NT2/D1 (cell line): ENCODE results near the gene ZFP62.

ENCODE experiments used
- DNase-seq: peaks from one replicate; pipeline ENCODE4 v3.0.0-alpha.2; 2011; ENCODE audit warnings: low read depth, low spot score
- H3K27me3 ChIP-seq: 2 replicates; pipeline ENCODE4 v1.6.0; 2011; ENCODE audit warnings: mild to moderate bottlenecking; ENCODE audit not compliant: insufficient read length, insufficient read depth
- H3K36me3 ChIP-seq: 2 replicates; pipeline ENCODE4 v1.6.1; 2011; ENCODE audit warnings: mild to moderate bottlenecking, low read length, mixed read lengths; ENCODE audit not compliant: insufficient read depth, insufficient read length
- H3K4me1 ChIP-seq: 2 replicates; pipeline ENCODE4 v1.5.1; 2011; ENCODE audit not compliant: insufficient read depth, insufficient read length
- H3K4me3 ChIP-seq: 2 replicates; pipeline ENCODE4 v1.5.1; 2011; ENCODE audit warnings: low read depth; ENCODE audit not compliant: insufficient read length
- H3K9ac ChIP-seq: 2 replicates; pipeline ENCODE4 v1.6.0; 2011; ENCODE audit warnings: low read depth; ENCODE audit not compliant: insufficient read length
- H3K9me3 ChIP-seq: 2 replicates; pipeline ENCODE4 v1.5.1; 2011; ENCODE audit warnings: mild to moderate bottlenecking, low read length; ENCODE audit not compliant: insufficient read depth
- SUZ12 ChIP-seq: IDR thresholded peaks from 2 replicates; pipeline ENCODE4 v1.6.1; 2011; ENCODE audit not compliant: insufficient read length, insufficient read depth; ENCODE audit errors: extremely low read depth
- YY1 ChIP-seq: IDR thresholded peaks from 2 replicates; pipeline ENCODE4 v1.6.1; 2011; ENCODE audit not compliant: insufficient read length, insufficient read depth
- ZNF274 ChIP-seq: IDR thresholded peaks from 2 replicates; pipeline ENCODE4 v1.6.1; 2011; ENCODE audit warnings: mild to moderate bottlenecking, low read depth, low read length

The ZFP62 gene

DNA sequence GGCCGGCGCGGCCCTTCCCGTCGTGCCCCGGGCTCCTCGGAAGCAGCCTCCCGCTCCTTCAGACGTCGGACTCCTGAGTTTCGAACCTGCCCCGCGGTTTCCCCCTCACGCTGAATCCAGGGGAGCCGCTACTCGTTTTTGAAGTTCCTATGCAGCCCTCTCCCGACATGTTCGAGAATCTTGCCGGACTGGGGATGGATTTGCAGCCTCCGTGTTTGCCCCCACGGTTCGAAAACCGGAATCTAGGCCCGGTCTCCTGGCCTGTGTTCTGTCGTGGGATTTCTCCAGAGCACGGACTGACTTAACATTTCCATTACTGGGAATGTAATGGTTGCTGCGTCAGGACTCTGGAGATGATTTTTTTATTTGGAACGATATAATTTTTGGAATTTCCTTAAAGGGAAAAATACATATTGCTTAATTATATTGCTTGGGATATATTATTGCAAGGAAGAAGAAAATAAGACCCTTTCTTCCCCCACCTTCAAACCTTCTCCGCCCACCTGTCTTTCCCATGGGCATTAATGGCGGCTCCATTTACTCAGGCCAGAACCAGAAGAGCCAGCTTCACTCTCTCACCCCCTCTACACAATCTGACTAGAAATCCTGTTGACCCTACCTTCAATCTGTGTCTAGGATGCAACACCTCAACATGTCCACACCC, 50.0 kb downstream of the ZFP62 start:
- Histone ChIP-seq H3K9me3 (no peaks in the 10 kb centered on the region), H3K4me1 (no peaks in the 10 kb centered on the region), H3K27me3 (no peaks in the 10 kb centered on the region), H3K4me3 (peak overlapping the region; percentile 67), H3K36me3 (peaks cover 23% of the 10 kb centered on the region), H3K9ac (peak overlapping the region; percentile 83)
- no peak for DNase-seq
- no peak for TF ChIP-seq YY1
- no peak for TF ChIP-seq ZNF274
- TF ChIP-seq SUZ12 = no peak

DNA sequence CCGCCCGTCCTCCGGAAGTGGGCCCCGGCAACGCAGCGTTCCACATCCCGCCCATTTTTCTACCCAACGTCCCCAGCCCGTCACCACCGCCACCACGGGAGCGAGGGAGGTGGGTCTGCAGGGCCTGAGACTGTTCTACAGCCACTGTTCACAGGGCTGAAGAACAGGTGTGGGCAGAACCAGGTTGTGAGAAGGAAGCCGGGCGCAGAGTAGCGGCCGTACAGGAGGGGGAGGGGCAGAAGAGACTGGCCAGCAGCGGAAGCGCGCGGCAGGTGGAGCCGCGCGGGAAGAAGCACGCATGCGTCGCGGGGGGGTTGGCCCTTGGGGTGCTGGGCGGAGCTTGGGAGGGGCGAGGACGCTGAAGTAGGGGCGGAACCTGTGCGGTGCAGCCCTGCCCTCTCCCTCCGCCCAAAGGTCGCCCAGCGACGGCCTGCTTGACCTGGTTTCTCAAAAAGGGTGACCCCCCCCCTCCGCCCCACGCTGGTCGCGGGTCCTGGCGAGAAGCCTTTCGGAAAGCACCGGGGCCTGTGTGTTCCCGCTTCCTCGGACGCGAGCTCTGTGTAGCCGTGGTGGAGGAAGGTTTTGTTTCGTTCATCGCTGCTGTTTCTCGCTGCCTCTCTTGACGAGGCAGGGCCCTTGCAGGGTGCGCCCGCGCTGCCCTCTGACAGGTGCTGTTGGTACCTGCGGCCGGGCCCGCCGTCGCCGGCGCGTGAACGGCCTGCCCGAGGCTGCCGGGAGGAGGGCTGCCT, 50.7 kb downstream of the ZFP62 start:
- no peaks in the 10 kb centered on the region for H3K9me3 ChIP-seq
- no peak for DNase-seq
- H3K4me3 ChIP-seq = peak overlapping the region; percentile 67
- H3K4me1 ChIP-seq = no peaks in the 10 kb centered on the region
- no peaks in the 10 kb centered on the region for H3K27me3 ChIP-seq
- peaks cover 24% of the 10 kb centered on the region for H3K36me3 ChIP-seq
- TF ChIP-seq ZNF274 (no peak), YY1 (no peak), SUZ12 (no peak)
- H3K9ac ChIP-seq = peak overlapping the region; percentile 92

DNA sequence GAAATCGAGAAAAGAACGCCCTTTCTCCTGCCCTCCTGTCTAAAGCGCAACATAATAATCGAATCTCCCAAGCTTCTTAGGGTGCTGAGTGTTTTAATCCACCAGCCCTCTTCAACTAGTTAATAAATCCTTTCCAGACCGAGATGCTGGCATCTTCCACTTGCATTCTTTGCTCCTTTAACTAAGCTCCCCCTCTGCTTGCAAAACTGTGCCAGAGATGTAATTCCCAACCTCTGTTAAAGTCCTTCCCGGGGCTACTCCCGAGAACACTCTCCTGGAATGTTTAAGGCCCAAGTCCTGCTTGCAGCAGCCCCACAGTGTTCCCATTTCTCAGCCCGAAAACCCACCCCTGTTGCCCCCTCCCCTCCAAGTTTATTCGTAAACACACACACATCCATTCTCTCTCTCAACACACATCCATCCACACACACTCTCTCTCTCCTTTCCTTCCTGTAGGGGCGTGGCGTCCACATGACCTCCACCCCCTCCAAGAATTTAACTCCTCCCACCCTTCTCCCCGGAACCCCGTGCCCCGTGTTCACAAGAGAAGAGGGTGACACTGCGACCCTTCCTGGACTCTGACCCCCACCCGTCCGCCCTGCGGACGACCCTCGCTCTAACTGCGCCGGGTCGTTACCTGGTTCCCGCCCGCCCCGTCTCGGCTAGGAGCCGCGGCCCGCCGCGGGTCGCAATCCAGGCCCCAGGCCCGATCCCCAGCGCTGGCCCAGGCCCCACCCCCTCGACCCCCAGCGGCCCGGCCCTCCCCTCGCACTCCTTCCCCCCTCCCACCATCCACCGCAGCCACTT, 51.5 kb downstream of the ZFP62 start:
- H3K36me3 ChIP-seq = peaks cover 29% of the 10 kb centered on the region
- no peaks in the 10 kb centered on the region for H3K27me3 ChIP-seq
- DNase-seq = no peak
- peak overlapping the region; percentile 92 for H3K9ac ChIP-seq
- TF ChIP-seq YY1 = no peak
- TF ChIP-seq ZNF274 = no peak
- no peak for TF ChIP-seq SUZ12
- peak overlapping the region; percentile 67 for H3K4me3 ChIP-seq
- H3K9me3 ChIP-seq = no peaks in the 10 kb centered on the region
- H3K4me1 ChIP-seq = no peaks in the 10 kb centered on the region

DNA sequence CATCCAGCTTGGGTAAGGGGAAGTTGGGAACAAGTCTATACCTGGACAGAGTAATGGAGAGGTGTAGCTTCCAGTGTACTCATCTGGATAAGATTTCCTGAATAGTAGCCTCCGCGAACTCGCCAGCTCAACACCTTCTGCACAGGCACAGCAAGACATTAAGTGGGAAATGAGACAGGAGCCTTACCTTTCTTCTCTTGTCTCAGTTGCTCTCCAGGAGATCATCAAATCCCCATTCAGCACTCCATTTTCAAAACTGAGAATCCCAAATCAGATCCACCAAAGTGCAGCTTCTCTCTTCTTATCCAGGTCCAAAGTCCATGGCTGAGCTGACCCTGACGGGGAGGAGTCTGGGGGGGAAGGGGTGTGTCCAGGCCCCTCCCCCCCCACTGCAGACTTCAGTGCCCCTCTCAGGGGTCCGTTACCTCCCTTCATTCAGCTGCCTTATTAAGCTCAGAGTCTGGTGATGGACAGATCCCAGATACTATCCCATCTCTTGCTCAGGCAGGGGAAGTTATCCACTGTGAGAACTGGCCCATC, 52.5 kb downstream of the ZFP62 start:
- no peak overlapping the region for H3K9ac ChIP-seq
- peaks cover 31% of the 10 kb centered on the region for H3K36me3 ChIP-seq
- H3K4me3 ChIP-seq = no peak overlapping the region
- no peak for DNase-seq
- TF ChIP-seq ZNF274 = no peak
- TF ChIP-seq YY1 = no peak
- TF ChIP-seq SUZ12 = no peak
- H3K27me3 ChIP-seq = no peaks in the 10 kb centered on the region
- no peaks in the 10 kb centered on the region for H3K9me3 ChIP-seq
- H3K4me1 ChIP-seq = peaks cover 7% of the 10 kb centered on the region

DNA sequence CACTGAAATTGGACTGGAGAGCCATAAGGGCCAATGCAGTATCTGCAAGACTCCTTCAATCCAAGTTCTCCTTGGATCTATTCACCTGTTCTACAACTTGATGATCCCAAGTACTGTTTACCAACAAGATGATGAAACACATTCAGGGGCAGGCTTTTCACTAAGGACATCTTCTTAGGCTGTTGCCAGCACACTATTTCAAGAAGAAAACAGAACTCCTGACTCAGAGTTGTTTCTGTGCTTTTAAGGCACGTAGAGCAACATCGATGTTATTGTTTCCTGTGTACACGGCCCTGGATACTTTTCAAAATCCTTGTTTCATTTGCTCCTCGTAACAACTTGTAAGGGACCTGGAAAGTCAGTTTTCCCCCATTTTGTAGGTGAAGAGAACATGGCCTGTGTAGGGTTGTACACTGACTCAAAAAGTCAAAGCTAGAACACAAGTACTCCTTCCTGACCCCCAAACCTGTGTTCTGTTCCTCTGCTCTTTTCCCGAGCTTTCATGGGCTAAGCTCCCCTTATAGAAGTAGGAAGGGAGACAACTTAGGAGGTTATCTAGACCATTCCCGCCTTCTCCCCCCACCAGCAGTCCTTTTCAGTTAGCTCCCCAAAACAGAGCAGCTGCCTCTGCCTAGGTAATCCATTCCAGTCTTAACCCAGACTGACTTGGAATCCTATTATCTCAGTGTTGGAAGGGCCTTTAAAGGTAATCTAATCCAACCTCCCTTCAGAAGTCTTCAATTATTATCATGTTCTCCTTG, 53.2 kb downstream of the ZFP62 start:
- no peak for DNase-seq
- Histone ChIP-seq H3K36me3 (peaks cover 31% of the 10 kb centered on the region), H3K4me1 (peaks cover 8% of the 10 kb centered on the region), H3K27me3 (no peaks in the 10 kb centered on the region), H3K4me3 (no peak overlapping the region), H3K9me3 (no peaks in the 10 kb centered on the region), H3K9ac (no peak overlapping the region)
- TF ChIP-seq ZNF274 = no peak
- no peak for TF ChIP-seq YY1
- TF ChIP-seq SUZ12 = no peak

DNA sequence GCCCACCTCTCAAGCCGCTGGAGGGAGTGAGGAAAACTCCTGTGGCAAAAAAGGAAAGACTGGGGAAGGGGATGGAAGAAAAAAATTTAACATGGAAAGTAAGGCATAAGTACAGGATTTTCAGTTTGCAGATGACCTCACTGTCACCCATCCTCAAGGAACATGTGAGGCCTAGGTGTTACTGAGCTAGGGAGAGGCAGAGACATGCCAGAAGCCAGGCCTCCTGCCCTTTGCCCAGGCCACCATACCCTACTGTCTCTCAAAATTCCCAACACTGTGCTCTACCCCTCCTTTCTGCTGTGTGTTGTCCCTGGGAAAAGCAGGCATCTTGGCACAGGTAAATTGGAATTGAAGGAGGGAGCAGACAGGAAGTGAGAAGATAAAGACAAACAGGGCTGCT, 54.0 kb downstream of the ZFP62 start:
- H3K36me3 ChIP-seq = peaks cover 31% of the 10 kb centered on the region
- H3K4me1 ChIP-seq = peaks cover 8% of the 10 kb centered on the region
- no peak for DNase-seq
- TF ChIP-seq SUZ12 = no peak
- TF ChIP-seq ZNF274 = no peak
- TF ChIP-seq YY1 = no peak
- H3K27me3 ChIP-seq = no peaks in the 10 kb centered on the region
- no peak overlapping the region for H3K4me3 ChIP-seq
- no peak overlapping the region for H3K9ac ChIP-seq
- H3K9me3 ChIP-seq = no peaks in the 10 kb centered on the region
